HG03280 (cell line): ENCODE measurements around the gene OR9A4.

Experiments used
- ATAC-seq: cut with Tn5 transposase; IDR thresholded peaks from one replicate; pipeline ENCODE4 v1.9.1; 2021; ENCODE audit warnings: mild to moderate bottlenecking, moderate library complexity; ENCODE audit not compliant: unreplicated experiment

Gene OR9A4

GRCh38 chr7:141945356-141945755 lies 29.2 kb downstream of the OR9A4 start:
- no peak for ATAC-seq

- no peak for ATAC-seq
Measured at GRCh38 chr7:141946796-141947195, 30.6 kb downstream of the OR9A4 start, which contains the start of gene CLEC5A. Gene CLEC5A, minus strand, starts transcription at chr7:141946974. Its CDS starts 682 bp downstream, at chr7:141946292.

GRCh38 chr7:141949021-141949420 lies 32.8 kb downstream of the OR9A4 start:
- ATAC-seq, result no peak

- no peak for ATAC-seq
Measured at GRCh38 chr7:141949451-141949850, 33.3 kb downstream of the OR9A4 start.

GRCh38 chr7:141949911-141950310 lies 33.7 kb downstream of the OR9A4 start:
- no peak for ATAC-seq

- no peak for ATAC-seq
Measured at GRCh38 chr7:141950806-141951205, 34.6 kb downstream of the OR9A4 start.

GRCh38 chr7:141952461-141952860 lies 36.3 kb downstream of the OR9A4 start:
- no peak for ATAC-seq

GRCh38 chr7:141954334-141954733 lies 38.1 kb downstream of the OR9A4 start:
- ATAC-seq, result no peak

GRCh38 chr7:141956084-141956483 lies 39.9 kb downstream of the OR9A4 start:
- ATAC-seq, result no peak

GRCh38 chr7:141960687-141961422 lies 44.7 kb downstream of the OR9A4 start:
- peak; percentile 78 for ATAC-seq
